NCI-H748 (cell line): ENCODE results near the gene EIF4E2.
"Not testable (repeated sequence)": the region's sequence is repeated elsewhere in the genome, so short reads cannot be mapped to it uniquely, and the experiment has no call there.

ENCODE experiments used
- DNase-seq: peaks from one replicate; lab custom pipeline; 2025; ENCODE audit not compliant: unreplicated experiment; lab: John Stamatoyannopoulos, UW

The EIF4E2 gene

GRCh38 chr2:232521959-232522622, 28.4 kb upstream of the EIF4E2 start:
- DNase-seq, result peak; percentile 41

- DNase-seq, result no peak
These were observed 27.7 kb upstream of the EIF4E2 start for GRCh38 chr2:232522623-232523401.

- DNase-seq, result peak; percentile 13
These were observed 27.1 kb upstream of the EIF4E2 start for GRCh38 chr2:232523402-232523681.

GRCh38 chr2:232523682-232524597, 26.5 kb upstream of the EIF4E2 start:
- DNase-seq, result peak; percentile 77

- no peak for DNase-seq
These were observed 25.7 kb upstream of the EIF4E2 start for GRCh38 chr2:232524771-232525170.

GRCh38 chr2:232525199-232525598, 25.3 kb upstream of the EIF4E2 start:
- DNase-seq, result no peak

- DNase-seq, result peak; percentile 14
These were observed 24.6 kb upstream of the EIF4E2 start, which contains the start of gene CHRND for GRCh38 chr2:232525791-232526371. TSS of gene CHRND (plus strand) at chr2:232526160. CDS start at chr2:232526216, 56 bp downstream.

GRCh38 chr2:232526372-232526941, 24.0 kb upstream of the EIF4E2 start:
- no peak for DNase-seq

GRCh38 chr2:232527905-232528470, 22.5 kb upstream of the EIF4E2 start:
- no peak for DNase-seq

GRCh38 chr2:232528746-232529460, 21.6 kb upstream of the EIF4E2 start:
- DNase-seq, result no peak

GRCh38 chr2:232529806-232530547, 20.5 kb upstream of the EIF4E2 start:
- DNase-seq, result no peak

GRCh38 chr2:232530626-232531260, 19.7 kb upstream of the EIF4E2 start:
- DNase-seq, result no peak

GRCh38 chr2:232532419-232532818, 18.1 kb upstream of the EIF4E2 start:
- DNase-seq, result no peak

GRCh38 chr2:232532821-232533220, 17.7 kb upstream of the EIF4E2 start:
- not testable (repeated sequence) for DNase-seq

GRCh38 chr2:232533944-232534710, 16.4 kb upstream of the EIF4E2 start:
- no peak for DNase-seq

GRCh38 chr2:232534940-232535651, 15.4 kb upstream of the EIF4E2 start:
- no peak for DNase-seq

- DNase-seq, result no peak
These were observed 14.5 kb upstream of the EIF4E2 start for GRCh38 chr2:232535761-232536530.
